Skeletal muscle satellite cell (primary cell): ENCODE measurements around the gene RABAC1.
"Not testable (repeated sequence)": the region's sequence is repeated elsewhere in the genome, so short reads cannot be mapped to it uniquely, and the experiment has no call there.

ENCODE experiments used
- H3K27me3 ChIP-seq: 2 replicates; pipeline ENCODE4 v1.7.0; 2013; ENCODE audit warnings: low read length; ENCODE audit not compliant: control insufficient read depth, insufficient read depth
- H3K36me3 ChIP-seq: 2 replicates; pipeline ENCODE4 v1.7.0; 2013; ENCODE audit warnings: mild to moderate bottlenecking, control low read depth, low read length; ENCODE audit not compliant: insufficient read depth
- H3K4me1 ChIP-seq: 2 replicates; pipeline ENCODE4 v1.7.0; 2013; ENCODE audit warnings: low read length; ENCODE audit not compliant: control insufficient read depth, insufficient read depth
- H3K4me2 ChIP-seq: 2 replicates; pipeline ENCODE4 v1.7.0; 2013; ENCODE audit warnings: mild to moderate bottlenecking, low read length
- H3K4me3 ChIP-seq: 2 replicates; pipeline ENCODE4 v1.7.0; 2013; ENCODE audit warnings: low read length
- H3K9ac ChIP-seq: 2 replicates; pipeline ENCODE4 v1.7.0; 2013; ENCODE audit warnings: mild to moderate bottlenecking, low read depth, low read length, moderate library complexity
- H3K9me3 ChIP-seq: replicated peaks from 2 replicates; pipeline ENCODE4 v1.7.0; 2013; ENCODE audit warnings: mild to moderate bottlenecking, control low read depth, low read length

RABAC1 gene

GRCh38 chr19:41940731-41941409 is 18.3 kb downstream of the RABAC1 start:
- Histone ChIP-seq H3K36me3 (no peaks in the 10 kb centered on the region), H3K9me3 (no peaks in the 10 kb centered on the region), H3K27me3 (peaks cover 2% of the 10 kb centered on the region), H3K4me2 (peak overlapping the region; percentile 89), H3K4me3 (peak overlapping the region; percentile 68), H3K4me1 (peaks cover 11% of the 10 kb centered on the region), H3K9ac (peak overlapping the region; percentile 77)

- Histone ChIP-seq H3K4me2 (peak overlapping the region; percentile 89), H3K36me3 (no peaks in the 10 kb centered on the region), H3K4me1 (peaks cover 18% of the 10 kb centered on the region), H3K4me3 (peak overlapping the region; percentile 68), H3K9ac (peak overlapping the region; percentile 77), H3K9me3 (no peaks in the 10 kb centered on the region), H3K27me3 (peaks cover 7% of the 10 kb centered on the region)
These were observed 19.0 kb downstream of the RABAC1 start for GRCh38 chr19:41939861-41940730.

DNA sequence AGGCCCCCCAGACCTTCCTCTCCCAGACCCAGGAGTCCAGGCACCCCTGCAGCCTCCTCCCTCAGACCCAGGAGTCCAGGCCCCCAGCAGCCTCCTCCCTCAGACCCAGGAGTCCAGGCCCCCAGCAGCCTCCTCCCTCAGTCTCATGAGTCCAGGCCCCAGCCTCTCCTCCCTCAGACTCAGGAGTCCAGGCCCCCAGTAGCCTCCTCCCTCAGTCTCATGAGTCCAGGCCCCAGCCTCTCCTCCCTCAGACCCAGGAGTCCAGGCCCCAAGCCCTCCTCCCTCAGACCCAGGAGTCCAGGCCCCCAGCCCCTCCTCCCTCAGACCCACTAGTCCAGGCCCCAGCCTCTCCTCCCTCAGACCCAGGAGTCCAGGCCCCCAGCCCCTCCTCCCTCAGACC is 19.9 kb downstream of the RABAC1 start:
- peaks cover 11% of the 10 kb centered on the region for H3K27me3 ChIP-seq
- not testable (repeated sequence) for H3K4me2 ChIP-seq

GRCh38 chr19:41937525-41938468 is 21.3 kb downstream of the RABAC1 start:
- H3K4me3 ChIP-seq = no peak overlapping the region
- peaks cover 25% of the 10 kb centered on the region for H3K27me3 ChIP-seq
- H3K4me2 ChIP-seq = no peak overlapping the region
- H3K9me3 ChIP-seq = no peaks in the 10 kb centered on the region
- H3K9ac ChIP-seq = no peak overlapping the region
- no peaks in the 10 kb centered on the region for H3K36me3 ChIP-seq
- H3K4me1 ChIP-seq = peaks cover 21% of the 10 kb centered on the region

More for the DNA sequence above, 19.9 kb downstream of the RABAC1 start:
- H3K4me1 ChIP-seq = peaks cover 19% of the 10 kb centered on the region
- not testable (repeated sequence) for H3K4me3 ChIP-seq, H3K9me3 ChIP-seq, H3K36me3 ChIP-seq, H3K9ac ChIP-seq

GRCh38 chr19:41936961-41937360 is 22.2 kb downstream of the RABAC1 start:
- Histone ChIP-seq H3K4me1 (peaks cover 24% of the 10 kb centered on the region), H3K27me3 (peaks cover 33% of the 10 kb centered on the region), H3K9ac (no peak overlapping the region), H3K9me3 (no peaks in the 10 kb centered on the region), H3K36me3 (no peaks in the 10 kb centered on the region), H3K4me3 (no peak overlapping the region), H3K4me2 (no peak overlapping the region)

DNA sequence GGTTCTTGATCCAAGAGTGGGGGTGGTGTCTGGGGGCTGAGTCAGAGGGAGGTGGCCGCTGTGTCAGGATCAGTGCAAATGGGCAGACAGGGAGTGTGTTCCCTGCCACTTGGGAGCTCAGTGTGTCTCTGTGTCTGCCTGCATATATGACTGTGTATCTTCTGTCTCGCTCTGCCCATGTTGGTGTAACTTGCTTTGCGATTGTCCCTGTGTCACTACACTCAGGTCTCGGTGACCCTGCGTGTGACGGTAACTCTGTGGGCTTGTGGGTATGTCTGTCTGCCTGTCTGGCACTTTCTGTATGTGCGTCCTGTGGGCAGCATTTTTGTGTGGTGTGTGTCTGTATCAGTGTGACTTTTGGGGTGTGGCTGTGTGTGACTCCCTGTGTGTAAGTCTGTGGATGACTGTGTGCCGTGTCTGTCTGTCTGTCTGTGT is 22.7 kb downstream of the RABAC1 start:
- peaks cover 24% of the 10 kb centered on the region for H3K4me1 ChIP-seq
- peak overlapping the region; percentile 59 for H3K4me2 ChIP-seq
- no peaks in the 10 kb centered on the region for H3K36me3 ChIP-seq
- no peak overlapping the region for H3K4me3 ChIP-seq
- H3K9ac ChIP-seq = no peak overlapping the region
- no peaks in the 10 kb centered on the region for H3K9me3 ChIP-seq
- H3K27me3 ChIP-seq = peaks cover 39% of the 10 kb centered on the region

DNA sequence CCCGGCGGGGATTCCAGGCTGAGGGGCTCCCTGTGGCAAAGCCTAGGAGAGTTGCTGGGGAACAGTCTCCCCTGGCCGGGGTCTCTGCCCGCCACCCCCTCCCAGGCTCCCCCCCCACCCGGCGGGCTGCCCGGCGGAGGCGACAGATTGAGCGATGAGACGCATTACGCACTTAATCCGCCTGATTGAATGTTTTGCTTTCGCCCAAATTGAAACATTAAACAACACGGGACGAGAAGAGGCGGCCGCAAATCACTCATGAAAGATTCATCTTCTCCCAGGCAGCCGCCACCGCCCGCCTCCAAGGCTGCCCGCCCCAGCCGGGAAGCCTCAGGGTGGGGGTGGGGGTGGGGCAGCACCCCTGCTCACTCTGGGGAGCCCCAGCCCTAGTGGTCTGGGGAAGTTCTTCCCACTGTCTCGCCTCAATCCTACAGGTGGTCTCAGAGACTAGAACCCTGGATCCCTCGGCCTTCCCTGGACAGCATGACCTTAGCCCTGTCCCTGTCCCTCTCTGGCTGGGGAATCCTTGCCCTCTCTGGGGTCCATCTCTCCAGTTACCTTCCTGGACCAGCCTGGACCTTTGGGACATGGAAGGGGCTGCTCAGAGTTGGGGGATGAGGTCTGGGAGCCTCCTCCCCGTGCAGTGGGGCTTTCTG is 23.2 kb downstream of the RABAC1 start:
- Histone ChIP-seq H3K27me3 (peaks cover 44% of the 10 kb centered on the region), H3K4me3 (no peak overlapping the region), H3K9ac (no peak overlapping the region), H3K4me2 (peak overlapping the region; percentile 59), H3K36me3 (no peaks in the 10 kb centered on the region), H3K9me3 (no peaks in the 10 kb centered on the region), H3K4me1 (peaks cover 24% of the 10 kb centered on the region)

DNA sequence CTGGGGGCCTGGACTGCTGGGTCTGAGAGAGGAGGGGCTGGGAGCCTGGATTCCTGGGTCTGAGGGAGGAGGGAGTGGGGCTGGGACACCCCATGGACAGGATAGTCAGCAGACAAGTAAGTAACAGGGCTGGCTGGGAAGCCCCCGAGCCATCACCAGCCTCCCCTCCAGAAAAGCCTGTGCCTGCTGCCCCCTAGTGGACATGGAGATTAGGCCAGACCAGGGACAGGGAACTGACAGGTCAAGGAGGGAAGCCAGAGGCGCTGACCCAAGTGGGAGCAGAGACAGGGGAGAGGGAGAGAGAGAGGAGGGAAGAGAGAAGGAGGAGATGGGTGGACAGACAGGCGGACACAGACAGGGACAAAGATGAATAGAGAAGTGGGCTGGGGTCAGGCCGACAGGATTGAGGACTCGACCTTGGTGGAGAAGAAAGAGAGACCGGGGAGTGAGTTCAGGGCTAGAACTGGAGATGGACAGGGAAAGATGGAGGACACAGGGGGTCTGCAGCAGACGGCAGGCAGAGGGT is 24.2 kb downstream of the RABAC1 start:
- Histone ChIP-seq H3K4me1 (peaks cover 24% of the 10 kb centered on the region), H3K4me3 (no peak overlapping the region), H3K36me3 (no peaks in the 10 kb centered on the region), H3K27me3 (peaks cover 52% of the 10 kb centered on the region), H3K4me2 (no peak overlapping the region), H3K9me3 (no peaks in the 10 kb centered on the region), H3K9ac (no peak overlapping the region)

- Histone ChIP-seq H3K4me3 (no peak overlapping the region), H3K9me3 (no peaks in the 10 kb centered on the region), H3K4me1 (peaks cover 26% of the 10 kb centered on the region), H3K36me3 (no peaks in the 10 kb centered on the region), H3K9ac (no peak overlapping the region), H3K27me3 (peaks cover 62% of the 10 kb centered on the region), H3K4me2 (no peak overlapping the region)
These were observed 25.3 kb downstream of the RABAC1 start for GRCh38 chr19:41933693-41934426.

DNA sequence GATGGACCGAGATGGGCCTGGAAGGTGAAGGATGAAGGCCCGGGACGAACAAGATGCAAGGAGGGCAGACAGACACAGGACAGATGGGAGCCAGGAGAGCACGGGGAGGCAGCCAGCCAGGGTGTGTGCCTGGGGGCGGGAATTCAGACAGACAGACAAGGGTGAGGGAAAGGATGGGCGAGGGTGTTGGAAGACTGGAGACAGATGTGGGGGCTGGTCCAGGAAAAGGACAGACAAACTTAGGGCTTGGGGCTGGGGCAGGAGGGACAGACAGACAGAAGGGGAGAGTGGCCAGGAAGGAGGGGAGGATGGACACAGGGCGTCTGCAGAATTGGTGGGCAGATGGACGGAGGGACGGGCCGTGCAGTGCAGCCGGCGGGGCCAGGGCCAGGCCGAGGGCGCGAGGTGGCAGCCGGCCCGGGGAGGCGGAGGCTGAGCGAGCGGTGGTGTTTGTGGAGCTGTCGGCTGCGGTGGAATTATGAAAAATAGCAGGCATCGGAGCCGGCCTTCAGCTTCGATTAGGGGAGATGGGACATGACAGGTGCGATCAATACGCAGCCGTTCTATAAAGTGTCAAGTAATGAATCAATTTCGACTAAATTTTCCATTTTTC is 26.3 kb downstream of the RABAC1 start:
- no peak overlapping the region for H3K4me3 ChIP-seq
- peak overlapping the region; percentile 10 for H3K4me2 ChIP-seq
- peaks cover 65% of the 10 kb centered on the region for H3K27me3 ChIP-seq
- H3K4me1 ChIP-seq = peaks cover 31% of the 10 kb centered on the region
- no peaks in the 10 kb centered on the region for H3K9me3 ChIP-seq
- H3K36me3 ChIP-seq = no peaks in the 10 kb centered on the region
- H3K9ac ChIP-seq = no peak overlapping the region
